ENCODE data around the gene ZNRD2. TPM values are rescaled to one million over a fixed set of nuclear protein-coding genes. Genes with fewer than 3 reads are reported as not detected.

The ZNRD2 gene
- total and polyA plus RNA-seq, 2 of the 8 experiments (the other 6 are each of a cell fraction or from before 2014, with no cell fraction given) = 53.4 to 125 TPM

DNA sequence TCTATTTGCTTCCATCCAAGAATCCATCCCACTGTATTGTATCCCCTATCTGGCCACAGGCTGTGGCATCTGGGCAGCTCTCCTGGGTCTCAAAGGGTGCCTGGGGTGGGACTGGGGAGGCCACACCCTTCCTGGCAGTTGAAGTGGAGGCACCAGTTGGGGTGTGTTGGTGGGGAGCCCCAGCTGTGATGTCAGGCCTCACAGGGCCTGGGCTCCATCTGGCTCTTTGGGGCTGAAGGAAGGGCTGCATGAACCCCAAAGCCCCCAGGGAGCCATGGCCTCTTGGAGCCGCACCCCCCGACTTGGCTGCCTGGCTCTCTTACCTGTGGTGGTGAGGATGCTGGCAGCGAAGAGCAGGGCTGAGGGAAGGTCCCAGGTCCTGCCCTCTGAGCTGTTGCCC, 24.9 kb downstream of the ZNRD2 start:
- H2AFZ ChIP-seq (ENCODE audit: low read length) = no peak overlapping the region
- no peak overlapping the region for H3K27ac ChIP-seq (ENCODE audit: low read depth, low read length)
- no peak overlapping the region for H3K56ac ChIP-seq (replicated peaks; ENCODE audit: insufficient read length, low read depth, low read length)
- no peaks in the 10 kb centered on the region for H3K79me2 ChIP-seq (ENCODE audit: control insufficient read depth in 1 of 2, insufficient read depth in 2 of 2, low read length in 2 of 2)
- H2BK20ac ChIP-seq (ENCODE audit: low read length) = no peak overlapping the region
- no peak overlapping the region; the same call in 1 of the 2 replicates for H2BK15ac ChIP-seq (ENCODE audit: low read length)
- DNase-seq (ENCODE audit: low read depth in 1 of 2, low spot score in 2 of 2) (no peak), FAIRE-seq (no peak)
- H3K4ac ChIP-seq (replicated peaks; ENCODE audit: insufficient read length, low read depth, low read length) = no peak overlapping the region
- no peak overlapping the region for H3K9ac ChIP-seq (replicated peaks in 1 of 4; ENCODE audit: extremely low read depth in 1 of 4, low read depth in 3 of 4, low read length in 3 of 4)
- no peak overlapping the region for H3K4me3 ChIP-seq (ENCODE audit: extremely low read depth in 1 of 4, insufficient read depth in 2 of 4, low read depth in 3 of 4, low read length in 4 of 4)
- no peak overlapping the region for H2BK120ac ChIP-seq (replicated peaks; ENCODE audit: low read depth, low read length)
- POLR2A ChIA-PET (ENCODE audit: partially characterized antibody) = interaction anchor here (1.2 to 6.8 kb wide), 6 partner anchors 10 to 95 kb away, joined by 3 to 41 read pairs (median 4); partner anchors contain the start of genes MAP3K11 and PCNX3
- no peak overlapping the region for H2AK5ac ChIP-seq (ENCODE audit: low read depth, low read length)
- H3K9me3 ChIP-seq (ENCODE audit: insufficient read depth in 2 of 2, low read depth in 1 of 2, low read length in 1 of 2) = no peaks in the 10 kb centered on the region
- no peak overlapping the region for H3K18ac ChIP-seq (ENCODE audit: extremely low read depth, low read length)
- WGBS, 2 experiments (ENCODE audit: extremely low coverage in 1 of 2, insufficient coverage in 1 of 2, insufficient read length in 1 of 2, insufficient replicate concordance in 2 of 2, low coverage in 1 of 2, low lambda C conversion rate in 2 of 2, missing lambda C conversion rate in 1 of 2) = 78% methylated on average over 3 of the region's 3 CpGs; no CpG with 5 or more reads in 1 of the 2 experiments
- peaks cover 3 to 10% (median 8%) of the 10 kb centered on the region in 4 experiments for H3K4me1 ChIP-seq (replicated peaks in 1 of 4; ENCODE audit: control insufficient read depth in 3 of 4, insufficient read depth in 4 of 4, low read length in 3 of 4)
- CTCF ChIA-PET (ENCODE audit: partially characterized antibody) = interaction anchor here (0.6 to 12.3 kb wide), 12 partner anchors 9 to 314 kb away, joined by 3 to 227 read pairs (median 13); partner anchors contain the start of genes EHBP1L1, FAM89B and LTBP3
- H3K79me1 ChIP-seq (ENCODE audit: low read depth, low read length) = no peaks in the 10 kb centered on the region
- no peak overlapping the region for H2BK5ac ChIP-seq (ENCODE audit: low read depth, low read length)
- H4K5ac ChIP-seq (ENCODE audit: insufficient read length, low read depth, low read length) = no peak overlapping the region
- no peak overlapping the region for H3K14ac ChIP-seq (ENCODE audit: insufficient read length)
- no peak overlapping the region for H3K4me2 ChIP-seq (ENCODE audit: insufficient read depth in 1 of 2, low read depth in 2 of 2, low read length in 2 of 2)
- peaks cover 0 to 10% (median 2%) of the 10 kb centered on the region in 4 experiments; a peak in 3 of 8 replicates for H3K36me3 ChIP-seq (ENCODE audit: control insufficient read depth in 2 of 4, insufficient read depth in 4 of 4, low read length in 3 of 4)
- no peak overlapping the region for H4K91ac ChIP-seq (replicated peaks; ENCODE audit: insufficient read length, low read length)
- no peak overlapping the region for H2BK12ac ChIP-seq (ENCODE audit: low read depth, low read length)
- H3K27me3 ChIP-seq (replicated peaks in 1 of 4; ENCODE audit: control insufficient read depth in 3 of 4, extremely low read depth in 1 of 4, insufficient read depth in 3 of 4, low read length in 3 of 4) = peaks cover 8 to 27% (median 19%) of the 10 kb centered on the region in 4 experiments
- H4K8ac ChIP-seq (ENCODE audit: extremely low read depth, insufficient read depth, low read length) = no peak overlapping the region
- peaks cover 0 to 4% of the 10 kb centered on the region in 2 experiments for H4K20me1 ChIP-seq (replicated peaks in 1 of 2; ENCODE audit: control insufficient read depth in 1 of 2, insufficient read depth in 2 of 2, low read length in 2 of 2)
- H3K23me2 ChIP-seq (ENCODE audit: low read depth, low read length) = peaks cover 9% of the 10 kb centered on the region; the same call in 1 of the 2 replicates
- no peak overlapping the region for H3K23ac ChIP-seq (ENCODE audit: insufficient read length)
